Fibroblast of peridontal ligament (primary cell): ENCODE measurements around the gene NDE1.
A peak's percentile ranks its signal among the peaks of the same experiment; 100 is the strongest.
"Not testable (repeated sequence)": the region's sequence is repeated elsewhere in the genome, so short reads cannot be mapped to it uniquely, and the experiment has no call there.

Source experiments
- DNase-seq: peaks from one replicate; pipeline ENCODE4 v3.0.0-alpha.2; 2010; ENCODE audit errors: extremely low read depth

Gene NDE1

GRCh38 chr16:15650019-15650697 lies at the start of gene NDE1:
Gene NDE1, plus strand, starts transcription at chr16:15650245. Its CDS starts 14,534 bp downstream, at chr16:15664779.
- DNase-seq: peak; percentile 80

- no peak for DNase-seq
Observed at GRCh38 chr16:15601212-15601879, 48.7 kb upstream of the NDE1 start.

GRCh38 chr16:15602285-15603044 lies 47.6 kb upstream of the NDE1 start:
- DNase-seq: no peak

- DNase-seq: no peak
Observed at GRCh38 chr16:15604460-15605440, 45.3 kb upstream of the NDE1 start.

- DNase-seq: no peak
Observed at GRCh38 chr16:15605839-15606517, 44.1 kb upstream of the NDE1 start.

GRCh38 chr16:15606518-15607220 lies 43.4 kb upstream of the NDE1 start:
- DNase-seq: no peak

- not testable (repeated sequence) for DNase-seq
Observed at GRCh38 chr16:15607221-15607699, 42.8 kb upstream of the NDE1 start.

GRCh38 chr16:15607700-15608396 lies 42.2 kb upstream of the NDE1 start:
- peak; percentile 66 for DNase-seq

- DNase-seq: peak; percentile 51
Observed at GRCh38 chr16:15608398-15609285, 41.4 kb upstream of the NDE1 start.

- no peak for DNase-seq
Observed at GRCh38 chr16:15609286-15609649, 40.8 kb upstream of the NDE1 start.

- peak; percentile 40 for DNase-seq
Observed at GRCh38 chr16:15610369-15610871, 39.6 kb upstream of the NDE1 start.

- peak; percentile 54 for DNase-seq
Observed at GRCh38 chr16:15611610-15612009, 38.4 kb upstream of the NDE1 start.

- DNase-seq: no peak
Observed at GRCh38 chr16:15613676-15614075, 36.4 kb upstream of the NDE1 start.

- no peak for DNase-seq
Observed at GRCh38 chr16:15616012-15616411, 34.0 kb upstream of the NDE1 start.

GRCh38 chr16:15616475-15617165 lies 33.4 kb upstream of the NDE1 start:
- no peak for DNase-seq

- DNase-seq: no peak
Observed at GRCh38 chr16:15617901-15618300, 32.1 kb upstream of the NDE1 start.

GRCh38 chr16:15618392-15618791 lies 31.7 kb upstream of the NDE1 start:
- DNase-seq: peak; percentile 22
